Natural killer cell (primary cell): ENCODE results near the gene ETFRF1. TPM values are rescaled to one million over a fixed set of nuclear protein-coding genes. Genes with fewer than 3 reads are reported as not detected.

ENCODE experiments used
- ATAC-seq, 3 donors: fragments of 150-1000 bp in 2 of 3; fragments of 200-7000 bp in 1 of 3; cut with Tn5 transposase; 1 replicate in 1 of 3; 2 replicates in 2 of 3; pipeline ENCODE4 v1.10.0; 2021; ENCODE audit warnings: mild to moderate bottlenecking in 2 of 3, moderate library complexity in 2 of 3
- DNase-seq, 2 donors: peaks; one replicate each; pipeline versions ENCODE4 v3.0.0 to v3.0.0-alpha.2; 2013 to 2021; ENCODE audit warnings: mixed read lengths in 1 of 2
- H3K27ac ChIP-seq: one replicate; pipeline ENCODE4 v1.5.1; 2013; ENCODE audit warnings: mild to moderate bottlenecking, low read length
- H3K27me3 ChIP-seq: one replicate; pipeline ENCODE4 v1.6.1; 2013; ENCODE audit warnings: low read length; ENCODE audit not compliant: control insufficient read depth, insufficient read depth
- H3K36me3 ChIP-seq: one replicate; pipeline ENCODE4 v1.6.1; 2013; ENCODE audit warnings: low read length; ENCODE audit not compliant: control insufficient read depth, insufficient read depth
- H3K4me1 ChIP-seq: one replicate; pipeline ENCODE4 v1.6.1; 2013; ENCODE audit warnings: low read length; ENCODE audit not compliant: control insufficient read depth, insufficient read depth
- H3K4me3 ChIP-seq: one replicate; pipeline ENCODE4 v1.5.1; 2013; ENCODE audit warnings: low read length
- H3K9me3 ChIP-seq: one replicate; pipeline ENCODE4 v1.6.1; 2013; ENCODE audit warnings: low read length; ENCODE audit not compliant: control insufficient read depth, insufficient read depth
- H3K27ac Mint-ChIP-seq, 2 donors: one replicate each; pipeline ENCODE4 v1.8.0; 2022; ENCODE audit warnings: mild to moderate bottlenecking in 2 of 2, mixed read lengths in 2 of 2, moderate library complexity in 1 of 2
- H3K27me3 Mint-ChIP-seq, 2 donors: one replicate each; pipeline ENCODE4 v1.8.0; 2022; ENCODE audit warnings: low read depth in 2 of 2, mixed read lengths in 2 of 2
- H3K36me3 Mint-ChIP-seq: one replicate; pipeline ENCODE4 v1.8.0; 2022; ENCODE audit warnings: mixed read lengths
- H3K4me1 Mint-ChIP-seq, 2 donors: one replicate each; pipeline ENCODE4 v1.8.0; 2022; ENCODE audit warnings: mixed read lengths in 2 of 2
- H3K4me3 Mint-ChIP-seq: one replicate; pipeline ENCODE4 v1.8.0; 2022; ENCODE audit warnings: mild to moderate bottlenecking, moderate library complexity, mixed read lengths
- H3K9me3 Mint-ChIP-seq, 2 donors: one replicate each; pipeline ENCODE4 v1.8.0; 2022; ENCODE audit warnings: mixed read lengths in 2 of 2
- WGBS: methylation state at CpG from one replicate; pipeline ENCODE4 v1.1.7; 2013; ENCODE audit warnings: missing lambda C conversion rate; ENCODE audit not compliant: insufficient coverage; 5-methylcytosine and 5-hydroxymethylcytosine counted together
- intact Hi-C: fragments of 100-400 bp; cut with micrococcal nuclease; formaldehyde crosslinking; loops from one replicate; pipeline ENCODE4 v1.14.2; 2022
- total RNA-seq, 4 donors: library from RNA; stranded (reverse); fragments of 120-200 nt in 1 of 4; gene quantifications; one replicate each; pipeline versions ENCODE4 v1.2.3 to v1.2.4, GENCODE V29; 2013 to 2022
- TF ChIP-seq, protein P1 (sequence below): fragments of 200-600 bp; IDR thresholded peaks from one replicate; pipeline ENCODE4 v1.8.0; 2022; ENCODE audit warnings: antibody characterized with exemption

The ETFRF1 gene
- total RNA-seq, 3 donors from 2014 or later (not counting 1 experiment from before 2014, with no cell fraction given) = 17.5 to 42.8 (median 26.1) TPM

DNA sequence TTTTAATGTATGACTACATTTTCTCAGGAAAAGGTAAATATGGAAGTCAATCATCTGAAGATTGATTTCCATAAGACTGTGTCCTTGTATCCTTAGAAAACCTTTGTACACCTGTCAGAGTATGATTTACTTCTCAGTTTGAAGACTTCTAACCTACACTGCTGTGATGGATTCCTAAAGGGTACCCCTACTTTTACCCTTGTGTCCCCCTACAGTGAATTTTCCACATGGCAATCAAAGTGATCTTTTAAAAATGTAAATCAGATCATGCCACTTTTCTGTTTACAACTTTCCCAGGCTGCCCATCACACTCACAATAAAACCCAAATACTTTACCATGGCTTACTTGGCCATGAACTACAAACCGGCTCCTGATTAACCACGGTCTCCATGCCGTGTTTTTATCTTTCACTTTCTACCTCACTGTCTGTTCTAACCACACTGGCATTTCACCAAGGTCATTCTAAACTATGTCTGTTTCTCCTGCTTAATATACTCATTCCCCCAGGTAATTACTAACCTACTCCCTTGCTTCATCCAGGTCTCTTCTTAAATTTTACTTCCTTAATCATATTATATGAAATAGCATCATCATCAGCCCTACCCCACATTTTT, 8.1 kb upstream of the ETFRF1 start:
- H3K9me3 Mint-ChIP-seq = no peaks in the 10 kb centered on the region
- Histone ChIP-seq H3K4me1 (no peaks in the 10 kb centered on the region), H3K27ac (no peak overlapping the region), H3K27me3 (no peaks in the 10 kb centered on the region), H3K4me3 (peak overlapping the region; percentile 11), H3K9me3 (no peaks in the 10 kb centered on the region), H3K36me3 (no peaks in the 10 kb centered on the region)
- no peaks in the 10 kb centered on the region for H3K27me3 Mint-ChIP-seq
- ATAC-seq (peak; percentile 60 to 80 (median 78)), DNase-seq (peak in 1 of 2 donors; percentile 61)
- no peaks in the 10 kb centered on the region for H3K36me3 Mint-ChIP-seq
- peak overlapping the region in 1 of 2 donors; percentile 31 for H3K27ac Mint-ChIP-seq
- WGBS = 8% methylated on average over 3 of the region's 3 CpGs
- H3K4me3 Mint-ChIP-seq = peak overlapping the region; percentile 64
- intact Hi-C loops = no loop called here
- TF ChIP-seq, protein P1, sequence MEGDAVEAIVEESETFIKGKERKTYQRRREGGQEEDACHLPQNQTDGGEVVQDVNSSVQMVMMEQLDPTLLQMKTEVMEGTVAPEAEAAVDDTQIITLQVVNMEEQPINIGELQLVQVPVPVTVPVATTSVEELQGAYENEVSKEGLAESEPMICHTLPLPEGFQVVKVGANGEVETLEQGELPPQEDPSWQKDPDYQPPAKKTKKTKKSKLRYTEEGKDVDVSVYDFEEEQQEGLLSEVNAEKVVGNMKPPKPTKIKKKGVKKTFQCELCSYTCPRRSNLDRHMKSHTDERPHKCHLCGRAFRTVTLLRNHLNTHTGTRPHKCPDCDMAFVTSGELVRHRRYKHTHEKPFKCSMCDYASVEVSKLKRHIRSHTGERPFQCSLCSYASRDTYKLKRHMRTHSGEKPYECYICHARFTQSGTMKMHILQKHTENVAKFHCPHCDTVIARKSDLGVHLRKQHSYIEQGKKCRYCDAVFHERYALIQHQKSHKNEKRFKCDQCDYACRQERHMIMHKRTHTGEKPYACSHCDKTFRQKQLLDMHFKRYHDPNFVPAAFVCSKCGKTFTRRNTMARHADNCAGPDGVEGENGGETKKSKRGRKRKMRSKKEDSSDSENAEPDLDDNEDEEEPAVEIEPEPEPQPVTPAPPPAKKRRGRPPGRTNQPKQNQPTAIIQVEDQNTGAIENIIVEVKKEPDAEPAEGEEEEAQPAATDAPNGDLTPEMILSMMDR = no peak
- peaks cover 11 to 13% of the 10 kb centered on the region in 2 donors for H3K4me1 Mint-ChIP-seq

DNA sequence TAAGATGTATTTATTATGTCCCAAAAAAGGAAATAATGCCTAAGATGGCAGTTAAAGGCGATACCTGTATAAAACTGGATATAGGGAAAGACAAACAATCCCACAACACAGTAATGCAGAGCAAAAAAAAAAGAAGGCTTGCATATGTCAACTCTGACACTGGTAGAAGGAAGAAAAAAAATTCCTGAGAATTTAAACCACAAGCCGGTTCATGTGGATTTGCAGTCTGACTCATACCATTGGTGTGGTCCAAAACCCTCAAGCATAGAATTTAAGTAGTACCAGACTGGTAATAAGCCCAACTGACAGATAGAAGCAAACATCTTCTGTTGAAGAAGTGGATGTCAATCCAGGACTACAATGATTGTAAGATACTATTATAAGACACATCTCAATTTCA, 7.3 kb upstream of the ETFRF1 start:
- no peak overlapping the region for H3K4me3 ChIP-seq
- peaks cover 11 to 13% of the 10 kb centered on the region in 2 donors for H3K4me1 Mint-ChIP-seq
- H3K27ac Mint-ChIP-seq = no peak overlapping the region
- H3K4me1 ChIP-seq = no peaks in the 10 kb centered on the region
- no peaks in the 10 kb centered on the region for H3K9me3 Mint-ChIP-seq
- no peaks in the 10 kb centered on the region for H3K27me3 ChIP-seq
- H3K36me3 Mint-ChIP-seq = no peaks in the 10 kb centered on the region
- TF ChIP-seq, protein P1 = no peak
- DNase-seq (no peak), ATAC-seq (no peak)
- WGBS = 71% methylated on average over 1 of the region's 2 CpGs
- H3K4me3 Mint-ChIP-seq = no peak overlapping the region
- H3K27ac ChIP-seq = no peak overlapping the region
- intact Hi-C loops = no loop called here
- H3K36me3 ChIP-seq = no peaks in the 10 kb centered on the region
- H3K27me3 Mint-ChIP-seq = no peaks in the 10 kb centered on the region
- H3K9me3 ChIP-seq = no peaks in the 10 kb centered on the region

DNA sequence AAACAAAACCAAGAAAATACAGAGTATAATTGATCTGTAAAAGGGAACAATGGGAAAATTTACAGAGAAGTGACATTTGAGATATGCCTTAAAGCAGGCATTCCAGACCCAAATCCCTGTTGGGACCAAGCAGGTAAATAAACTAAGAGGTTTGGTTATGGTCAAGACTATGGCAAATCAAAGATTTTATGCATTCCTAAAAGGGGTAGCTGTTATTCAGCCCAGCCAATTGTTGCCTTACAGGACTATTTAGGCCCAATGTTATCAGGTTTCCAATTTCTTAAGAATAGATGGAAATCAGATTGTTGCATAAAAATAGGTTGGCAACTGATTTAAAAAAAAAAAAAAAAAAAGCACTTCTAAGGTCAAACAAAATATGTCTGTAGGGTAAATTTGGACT, 5.4 kb upstream of the ETFRF1 start:
- Histone ChIP-seq H3K27ac (no peak overlapping the region), H3K9me3 (no peaks in the 10 kb centered on the region), H3K4me1 (peaks cover 4% of the 10 kb centered on the region), H3K36me3 (no peaks in the 10 kb centered on the region), H3K27me3 (no peaks in the 10 kb centered on the region), H3K4me3 (no peak overlapping the region)
- TF ChIP-seq, protein P1 = no peak
- intact Hi-C loops = no loop called here
- H3K27ac Mint-ChIP-seq = no peak overlapping the region
- ATAC-seq (no peak), DNase-seq (no peak)
- peaks cover 17 to 20% of the 10 kb centered on the region in 2 donors for H3K4me1 Mint-ChIP-seq
- H3K27me3 Mint-ChIP-seq = no peaks in the 10 kb centered on the region
- H3K9me3 Mint-ChIP-seq = no peaks in the 10 kb centered on the region
- H3K36me3 Mint-ChIP-seq = no peaks in the 10 kb centered on the region
- H3K4me3 Mint-ChIP-seq = no peak overlapping the region

DNA sequence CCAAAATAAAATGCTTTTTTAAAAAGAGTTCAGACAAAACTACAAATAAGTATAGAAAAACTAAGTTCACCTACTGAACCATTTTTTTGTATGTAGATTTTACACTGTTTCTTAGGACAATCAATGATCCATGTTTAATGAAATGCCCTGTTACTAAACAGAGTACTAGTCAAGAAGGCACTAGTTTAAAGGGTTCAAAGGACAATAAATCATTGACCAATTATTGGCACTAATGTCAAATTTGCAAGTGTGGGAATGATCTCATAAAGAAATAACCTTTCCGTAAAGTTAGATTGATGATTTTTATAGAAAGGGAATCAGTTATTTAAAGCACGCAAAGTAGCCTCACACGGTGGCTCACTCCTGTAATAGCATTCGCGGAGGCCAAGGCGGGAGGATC, 4.2 kb upstream of the ETFRF1 start:
- 97% methylated on average over 6 of the region's 6 CpGs for WGBS
- H3K9me3 Mint-ChIP-seq = no peaks in the 10 kb centered on the region

More for the DNA sequence above, 4.2 kb upstream of the ETFRF1 start:
- H3K9me3 ChIP-seq = no peaks in the 10 kb centered on the region
- Mint-ChIP-seq H3K36me3 (no peaks in the 10 kb centered on the region), H3K4me1 (peaks cover 28 to 32% of the 10 kb centered on the region in 2 donors), H3K27me3 (no peaks in the 10 kb centered on the region), H3K4me3 (no peak overlapping the region), H3K27ac (no peak overlapping the region)
- ATAC-seq (no peak), DNase-seq (no peak)
- TF ChIP-seq, protein P1 = no peak
- peaks cover 6% of the 10 kb centered on the region for H3K4me1 ChIP-seq
- no peak overlapping the region for H3K27ac ChIP-seq
- H3K27me3 ChIP-seq = no peaks in the 10 kb centered on the region
- H3K4me3 ChIP-seq = no peak overlapping the region
- no peaks in the 10 kb centered on the region for H3K36me3 ChIP-seq
- intact Hi-C loops = no loop called here
